ENCODE data around the gene FAM217A. TPM values are rescaled to one million over a fixed set of nuclear protein-coding genes. Genes with fewer than 3 reads are reported as not detected.

Gene FAM217A
- total RNA-seq, 1 experiment from 2014 or later: not detected

- Histone ChIP-seq H3K27me3 (replicated peaks; ENCODE audit: control insufficient read depth, insufficient read depth, low read length) (no peaks in the 10 kb centered on the region), H3K36me3 (ENCODE audit: control insufficient read depth, insufficient read depth, low read length) (no peaks in the 10 kb centered on the region), H3K4me3 (ENCODE audit: low read depth, low read length) (no peak overlapping the region), H3K9me3 (no peaks in the 10 kb centered on the region), H3K4me1 (no peaks in the 10 kb centered on the region)
- BruUV-seq (replicated peaks): no TSS peak
- ChIA-PET POLR2A (no interaction called here), CTCF (no interaction called here)
- DNase-seq: peak; percentile 24 to 46
- no peak for TF ChIP-seq CTCF (IDR thresholded peaks at IDR 0.05; ENCODE audit: insufficient read depth in 1 of 2, low read depth in 1 of 2, low read length in 1 of 2, severe bottlenecking in 1 of 2, unreplicated experiment in 1 of 2)
- Mint-ChIP-seq H3K27ac (ENCODE audit: unreplicated experiment) (no peak overlapping the region), H3K36me3 (ENCODE audit: insufficient read depth, unreplicated experiment) (no peaks in the 10 kb centered on the region), H3K27me3 (ENCODE audit: insufficient read depth, unreplicated experiment) (no peaks in the 10 kb centered on the region), H3K9me3 (ENCODE audit: unreplicated experiment) (no peaks in the 10 kb centered on the region), H3K4me1 (ENCODE audit: low read depth, unreplicated experiment) (peaks cover 6% of the 10 kb centered on the region), H3K4me3 (ENCODE audit: unreplicated experiment) (no peak overlapping the region)
- intact Hi-C loops (cut with micrococcal nuclease; ENCODE audit: unreplicated experiment): loop anchor here (1.0 kb wide), 1 partner anchor 61 kb away; the partner anchor contains the start of gene ECI2
Measured at GRCh38 chr6:4074478-4075235, 4.3 kb downstream of the FAM217A start.

- TF ChIP-seq CTCF (IDR thresholded peaks at IDR 0.05; ENCODE audit: insufficient read depth in 1 of 2, low read depth in 1 of 2, low read length in 1 of 2, severe bottlenecking in 1 of 2, unreplicated experiment in 1 of 2): no peak
Measured at GRCh38 chr6:4071330-4071729, 7.6 kb downstream of the FAM217A start.

GRCh38 chr6:4069199-4069598 lies 9.7 kb downstream of the FAM217A start:
- Mint-ChIP-seq H3K4me1 (ENCODE audit: low read depth, unreplicated experiment) (peaks cover 9% of the 10 kb centered on the region), H3K36me3 (ENCODE audit: insufficient read depth, unreplicated experiment) (peaks cover 32% of the 10 kb centered on the region), H3K4me3 (ENCODE audit: unreplicated experiment) (no peak overlapping the region), H3K27ac (ENCODE audit: unreplicated experiment) (no peak overlapping the region), H3K27me3 (ENCODE audit: insufficient read depth, unreplicated experiment) (no peaks in the 10 kb centered on the region), H3K9me3 (ENCODE audit: unreplicated experiment) (no peaks in the 10 kb centered on the region)
- H3K27me3 ChIP-seq (replicated peaks; ENCODE audit: control insufficient read depth, insufficient read depth, low read length): no peaks in the 10 kb centered on the region
- no peaks in the 10 kb centered on the region for H3K36me3 ChIP-seq (ENCODE audit: control insufficient read depth, insufficient read depth, low read length)
- intact Hi-C loops (cut with micrococcal nuclease; ENCODE audit: unreplicated experiment): no loop called here
- ChIA-PET POLR2A (no interaction called here), CTCF (no interaction called here)
- no peak overlapping the region for H3K4me3 ChIP-seq (ENCODE audit: low read depth, low read length)
- no peaks in the 10 kb centered on the region for H3K9me3 ChIP-seq
- BruUV-seq (replicated peaks): no TSS peak
- TF ChIP-seq CTCF (IDR thresholded peaks at IDR 0.05; ENCODE audit: insufficient read depth in 1 of 2, low read depth in 1 of 2, low read length in 1 of 2, severe bottlenecking in 1 of 2, unreplicated experiment in 1 of 2): no peak
- DNase-seq: no peak
- H3K4me1 ChIP-seq: no peaks in the 10 kb centered on the region

More at GRCh38 chr6:4071330-4071729, 7.6 kb downstream of the FAM217A start:
- Mint-ChIP-seq H3K4me3 (ENCODE audit: unreplicated experiment) (no peak overlapping the region), H3K36me3 (ENCODE audit: insufficient read depth, unreplicated experiment) (peaks cover 11% of the 10 kb centered on the region), H3K9me3 (ENCODE audit: unreplicated experiment) (no peaks in the 10 kb centered on the region), H3K27ac (ENCODE audit: unreplicated experiment) (no peak overlapping the region), H3K4me1 (ENCODE audit: low read depth, unreplicated experiment) (peaks cover 15% of the 10 kb centered on the region), H3K27me3 (ENCODE audit: insufficient read depth, unreplicated experiment) (no peaks in the 10 kb centered on the region)
- intact Hi-C loops (cut with micrococcal nuclease; ENCODE audit: unreplicated experiment): no loop called here
- POLR2A ChIA-PET: no interaction called here
- Histone ChIP-seq H3K4me1 (no peaks in the 10 kb centered on the region), H3K27me3 (replicated peaks; ENCODE audit: control insufficient read depth, insufficient read depth, low read length) (no peaks in the 10 kb centered on the region), H3K9me3 (no peaks in the 10 kb centered on the region), H3K36me3 (ENCODE audit: control insufficient read depth, insufficient read depth, low read length) (no peaks in the 10 kb centered on the region), H3K4me3 (ENCODE audit: low read depth, low read length) (no peak overlapping the region)
- BruUV-seq (replicated peaks): no TSS peak
- DNase-seq: no peak
- CTCF ChIA-PET: no interaction called here
